GM11168 (cell line): ENCODE results near the gene SAYSD1.
"Not testable (repeated sequence)": the region's sequence is repeated elsewhere in the genome, so short reads cannot be mapped to it uniquely, and the experiment has no call there.

Experiments used
- in situ Hi-C: fragments of 300-500 bp; cut with MboI; formaldehyde crosslinking; loops from one replicate; pipeline ENCODE4 v1.12.0; 2022; ENCODE audit warnings: low sequenced_read_pairs; ENCODE audit not compliant: unreplicated experiment

Gene SAYSD1

GRCh38 chr6:39114704-39115599 is at the start of gene SAYSD1:
SAYSD1 (minus strand) TSS chr6:39115186; CDS start chr6:39115089, 97 bp downstream.
- in situ Hi-C loops: no loop called here

- in situ Hi-C loops: no loop called here
Observed at GRCh38 chr6:39157511-39157910, 42.5 kb upstream of the SAYSD1 start.

- in situ Hi-C loops: no loop called here
Observed at GRCh38 chr6:39156801-39157200, 41.8 kb upstream of the SAYSD1 start.

GRCh38 chr6:39154705-39155104 is 39.7 kb upstream of the SAYSD1 start:
- in situ Hi-C loops: no loop called here

- in situ Hi-C loops: no loop called here
Observed at GRCh38 chr6:39153766-39154397, 38.9 kb upstream of the SAYSD1 start.

GRCh38 chr6:39152262-39152661 is 37.3 kb upstream of the SAYSD1 start:
- in situ Hi-C loops: no loop called here

- in situ Hi-C loops: no loop called here
Observed at GRCh38 chr6:39151211-39151610, 36.2 kb upstream of the SAYSD1 start.

- in situ Hi-C loops: no loop called here
Observed at GRCh38 chr6:39144481-39145173, 29.6 kb upstream of the SAYSD1 start.

- in situ Hi-C loops: no loop called here
Observed at GRCh38 chr6:39143238-39143930, 28.4 kb upstream of the SAYSD1 start.

GRCh38 chr6:39140556-39141167 is 25.7 kb upstream of the SAYSD1 start:
- in situ Hi-C loops: no loop called here

GRCh38 chr6:39137245-39137644 is 22.3 kb upstream of the SAYSD1 start:
- in situ Hi-C loops: no loop called here

- in situ Hi-C loops: not testable (repeated sequence)
Observed at GRCh38 chr6:39136207-39136606, 21.2 kb upstream of the SAYSD1 start.

GRCh38 chr6:39134761-39135160 is 19.8 kb upstream of the SAYSD1 start:
- in situ Hi-C loops: not testable (repeated sequence)

GRCh38 chr6:39130691-39131090 is 15.7 kb upstream of the SAYSD1 start:
- in situ Hi-C loops: no loop called here

- in situ Hi-C loops: no loop called here
Observed at GRCh38 chr6:39128832-39129231, 13.8 kb upstream of the SAYSD1 start.

GRCh38 chr6:39128106-39128505 is 13.1 kb upstream of the SAYSD1 start:
- in situ Hi-C loops: no loop called here

- in situ Hi-C loops: no loop called here
Observed at GRCh38 chr6:39124114-39124513, 9.1 kb upstream of the SAYSD1 start.

- in situ Hi-C loops: no loop called here
Observed at GRCh38 chr6:39118921-39119320, 3.9 kb upstream of the SAYSD1 start.

- in situ Hi-C loops: no loop called here
Observed at GRCh38 chr6:39114388-39114703, 640 bp downstream of the SAYSD1 start.

- in situ Hi-C loops: no loop called here
Observed at GRCh38 chr6:39113788-39114187, 1.2 kb downstream of the SAYSD1 start.
